ENCODE results near the gene OXTR.

Gene OXTR

GRCh38 chr3:8734137-8734878 lies 35.1 kb downstream of the OXTR start:
- Histone ChIP-seq H3K9me3 (ENCODE audit: severe bottlenecking) (no peaks in the 10 kb centered on the region), H3K27ac (ENCODE audit: poor library complexity, severe bottlenecking) (no peak overlapping the region), H3K27me3 (ENCODE audit: insufficient read depth, poor library complexity, severe bottlenecking) (no peaks in the 10 kb centered on the region), H3K36me3 (ENCODE audit: low read depth) (no peaks in the 10 kb centered on the region), H3K4me3 (ENCODE audit: severe bottlenecking) (no peak overlapping the region), H3K4me1 (ENCODE audit: insufficient read depth, poor library complexity, severe bottlenecking) (no peaks in the 10 kb centered on the region)
- ATAC-seq (ENCODE audit: low read depth) (no peak), DNase-seq (ENCODE audit: low spot score) (no peak)
- TF ChIP-seq CTCF (IDR thresholded peaks at IDR 0.05; ENCODE audit: poor library complexity, severe bottlenecking) = no peak

GRCh38 chr3:8733332-8734094 lies 35.9 kb downstream of the OXTR start, which contains the start of gene CAV3:
TSS of gene CAV3 (plus strand) at chr3:8733802. CDS start at chr3:8733877, 75 bp downstream.
- Histone ChIP-seq H3K4me1 (ENCODE audit: insufficient read depth, poor library complexity, severe bottlenecking) (no peaks in the 10 kb centered on the region), H3K36me3 (ENCODE audit: low read depth) (no peaks in the 10 kb centered on the region), H3K27me3 (ENCODE audit: insufficient read depth, poor library complexity, severe bottlenecking) (no peaks in the 10 kb centered on the region), H3K27ac (ENCODE audit: poor library complexity, severe bottlenecking) (no peak within 1 kb of the TSS), H3K4me3 (ENCODE audit: severe bottlenecking) (no peak within 1 kb of the TSS), H3K9me3 (ENCODE audit: severe bottlenecking) (no peaks in the 10 kb centered on the region)
- ATAC-seq (ENCODE audit: low read depth) (no peak), DNase-seq (ENCODE audit: low spot score) (no peak)
- no peak for TF ChIP-seq CTCF (IDR thresholded peaks at IDR 0.05; ENCODE audit: poor library complexity, severe bottlenecking)

- Histone ChIP-seq H3K27ac (ENCODE audit: poor library complexity, severe bottlenecking) (no peak overlapping the region), H3K4me1 (ENCODE audit: insufficient read depth, poor library complexity, severe bottlenecking) (no peaks in the 10 kb centered on the region), H3K36me3 (ENCODE audit: low read depth) (no peaks in the 10 kb centered on the region), H3K27me3 (ENCODE audit: insufficient read depth, poor library complexity, severe bottlenecking) (no peaks in the 10 kb centered on the region), H3K4me3 (ENCODE audit: severe bottlenecking) (no peak overlapping the region), H3K9me3 (ENCODE audit: severe bottlenecking) (no peaks in the 10 kb centered on the region)
- DNase-seq (ENCODE audit: low spot score) (no peak), ATAC-seq (ENCODE audit: low read depth) (0 out of 3 replicates have a peak, but pooled peaks have one; percentile 35)
- no peak for TF ChIP-seq CTCF (IDR thresholded peaks at IDR 0.05; ENCODE audit: poor library complexity, severe bottlenecking)
Measured at GRCh38 chr3:8732413-8732812, 37.0 kb downstream of the OXTR start.

GRCh38 chr3:8730656-8731055 lies 38.8 kb downstream of the OXTR start:
- Histone ChIP-seq H3K27ac (ENCODE audit: poor library complexity, severe bottlenecking) (no peak overlapping the region), H3K4me3 (ENCODE audit: severe bottlenecking) (no peak overlapping the region), H3K36me3 (ENCODE audit: low read depth) (no peaks in the 10 kb centered on the region), H3K4me1 (ENCODE audit: insufficient read depth, poor library complexity, severe bottlenecking) (no peaks in the 10 kb centered on the region), H3K9me3 (ENCODE audit: severe bottlenecking) (no peaks in the 10 kb centered on the region), H3K27me3 (ENCODE audit: insufficient read depth, poor library complexity, severe bottlenecking) (no peaks in the 10 kb centered on the region)
- no peak for TF ChIP-seq CTCF (IDR thresholded peaks at IDR 0.05; ENCODE audit: poor library complexity, severe bottlenecking)
- DNase-seq (ENCODE audit: low spot score) (no peak), ATAC-seq (ENCODE audit: low read depth) (no peak)

All from RWPE2 (cell line).